ENCODE measurements around the gene GPR108. TPM values are rescaled to one million over a fixed set of nuclear protein-coding genes. Genes with fewer than 3 reads are reported as not detected.

Gene GPR108
- total RNA-seq (2022; extraction: Qiagen RNA extraction), result 31.6 to 45.2 TPM (median 41.4 TPM) in 5 replicates

DNA sequence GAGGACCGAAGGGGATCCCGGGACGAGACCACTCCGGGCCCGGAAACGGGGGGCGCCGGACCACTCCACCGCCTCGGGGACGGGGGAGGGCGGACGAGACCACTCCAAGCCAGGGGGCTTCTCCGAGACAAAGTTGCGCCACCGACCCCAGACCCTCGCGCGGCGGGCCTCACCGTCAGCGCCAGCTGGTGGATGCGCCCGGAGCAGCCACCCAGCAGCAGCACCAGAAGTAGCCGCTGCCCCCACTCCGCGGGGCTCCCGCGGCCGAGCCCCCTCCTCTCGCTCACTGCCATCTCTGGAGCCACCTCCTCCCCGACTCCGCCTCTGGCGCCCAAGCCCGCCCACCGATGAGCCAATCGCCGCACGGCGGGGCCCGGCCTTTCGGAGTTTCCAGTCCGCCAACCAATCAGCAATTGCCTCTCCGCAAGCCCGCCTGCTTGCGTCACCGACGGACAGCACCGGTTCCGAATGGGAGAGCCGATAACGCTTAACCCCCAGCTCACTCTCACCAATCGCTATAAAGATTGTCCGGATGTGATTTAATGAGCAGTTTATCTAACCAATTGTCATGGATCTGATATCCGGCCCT lies at the start of gene GPR108:
GPR108 (minus strand) TSS at position 297 of the 589 bp plus-strand sequence; CDS start at position 293, 4 bp downstream.

DNA sequence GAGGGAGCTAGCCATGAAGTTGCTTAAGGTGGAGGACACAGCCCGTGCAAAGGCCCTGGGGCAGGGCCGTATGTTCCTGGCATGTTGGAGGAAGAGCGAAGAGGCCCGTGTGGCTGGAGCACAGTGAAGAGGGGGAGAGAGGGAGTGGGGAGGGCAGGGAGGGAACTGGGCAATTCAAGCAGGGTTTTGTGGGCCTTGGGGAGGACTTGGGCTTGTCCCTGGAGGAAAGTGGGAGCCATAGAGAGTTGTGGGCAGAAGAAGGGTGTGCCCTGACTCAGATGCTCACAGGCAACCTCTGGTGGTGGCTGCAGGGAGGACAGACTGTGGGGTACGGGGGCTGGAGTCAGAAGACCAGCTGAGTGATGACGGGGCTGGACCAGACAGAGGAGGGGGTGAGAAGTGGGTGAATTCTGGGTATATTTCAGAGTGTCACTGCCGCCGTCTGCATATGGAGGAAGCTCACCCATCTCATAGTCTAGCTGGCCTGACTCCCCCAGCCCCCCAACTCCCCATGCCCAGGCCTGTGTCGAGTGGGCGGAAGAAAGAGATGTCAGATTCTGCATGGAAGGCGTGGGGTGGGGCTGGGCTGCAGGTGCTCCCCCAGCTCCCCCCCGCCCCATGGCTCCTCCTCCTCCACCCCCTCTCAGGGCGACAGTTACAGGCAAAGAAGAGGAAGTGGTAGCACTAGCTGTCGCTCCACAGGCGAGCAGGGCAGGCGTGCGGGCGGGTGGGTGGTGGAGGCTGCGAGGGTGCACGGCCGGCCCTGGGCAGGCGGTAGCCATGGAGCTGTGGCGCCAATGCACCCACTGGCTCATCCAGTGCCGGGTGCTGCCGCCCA lies 34.9 kb upstream of the GPR108 start, which contains the start of gene VAV1:
VAV1 (plus strand) TSS at position 681 of the 838 bp plus-strand sequence; CDS start at position 781, 100 bp downstream.

DNA sequence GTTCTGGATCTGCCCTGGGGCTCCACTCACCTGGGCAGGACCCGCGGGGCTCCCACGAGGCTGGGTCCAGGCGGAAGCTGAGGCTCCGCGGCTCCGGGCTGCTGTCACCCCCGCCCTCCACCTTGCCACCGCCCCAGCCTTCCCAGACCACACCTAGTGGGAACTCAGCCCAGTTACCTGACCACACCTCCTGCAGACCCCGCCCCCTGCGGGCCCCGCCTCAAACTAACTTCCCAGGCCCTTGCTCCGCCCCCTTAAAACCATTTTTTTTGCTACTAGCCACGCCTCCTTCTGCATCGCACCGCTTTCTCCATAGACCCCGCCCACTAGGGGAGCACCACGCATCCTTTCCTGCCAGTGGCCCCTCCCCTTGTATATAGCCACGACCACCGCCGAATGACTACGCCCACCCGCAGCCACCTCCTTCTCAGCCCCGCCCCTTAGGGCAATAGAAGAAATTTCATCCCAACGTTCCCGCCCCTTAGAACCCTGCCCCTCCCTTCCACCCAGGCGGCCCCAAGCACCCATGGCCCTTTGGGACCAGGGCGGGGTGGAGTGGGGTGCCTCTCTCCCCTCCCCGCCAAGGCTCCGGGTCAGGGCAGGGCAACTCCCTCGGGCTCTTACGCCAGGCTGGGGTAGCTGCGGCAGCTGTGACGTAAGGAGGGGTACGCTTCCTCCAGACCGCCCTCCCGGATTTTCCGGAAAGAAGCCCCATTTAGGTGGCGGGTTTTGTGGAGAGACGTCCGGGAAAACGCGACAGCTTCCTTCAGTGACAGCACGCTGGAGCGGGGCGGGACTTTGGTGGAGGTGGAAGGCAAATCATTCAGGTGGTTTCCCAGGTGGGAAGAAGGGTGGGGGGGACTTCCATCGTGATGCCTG lies 30.2 kb upstream of the GPR108 start, which contains the start of gene SH2D3A:
SH2D3A (minus strand) TSS at position 79 of the 879 bp plus-strand sequence. CDS start 3,687 bp downstream, outside the sequence.

DNA sequence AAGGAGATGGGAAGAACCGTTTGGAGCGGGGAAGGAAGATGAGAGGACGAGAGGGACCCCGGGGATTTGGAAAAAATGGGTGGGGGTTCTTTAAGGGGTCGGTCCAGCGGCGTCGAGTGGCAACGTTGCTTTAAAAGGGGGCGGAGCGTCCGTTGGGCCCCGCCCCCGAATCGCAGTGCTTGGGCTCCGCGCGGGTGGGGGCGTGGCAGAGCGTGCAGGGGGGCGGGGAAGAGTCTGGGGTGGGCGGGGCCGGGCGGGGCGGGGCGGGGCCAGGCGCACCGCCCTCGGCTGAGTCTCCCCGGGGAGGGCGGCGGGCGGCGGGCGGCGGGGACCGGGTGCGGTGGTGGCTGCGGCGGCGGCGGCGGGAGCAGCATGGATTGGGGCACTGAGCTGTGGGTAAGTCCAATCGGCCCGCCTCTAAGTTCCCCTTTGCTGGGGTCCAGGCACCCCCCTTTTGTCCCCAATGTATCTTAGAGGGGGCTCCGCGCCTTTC lies 2.1 kb upstream of the GPR108 start, which contains the start of gene TRIP10:
TRIP10 (plus strand) TSS at position 291 of the 493 bp plus-strand sequence; CDS start at position 373, 82 bp downstream.

DNA sequence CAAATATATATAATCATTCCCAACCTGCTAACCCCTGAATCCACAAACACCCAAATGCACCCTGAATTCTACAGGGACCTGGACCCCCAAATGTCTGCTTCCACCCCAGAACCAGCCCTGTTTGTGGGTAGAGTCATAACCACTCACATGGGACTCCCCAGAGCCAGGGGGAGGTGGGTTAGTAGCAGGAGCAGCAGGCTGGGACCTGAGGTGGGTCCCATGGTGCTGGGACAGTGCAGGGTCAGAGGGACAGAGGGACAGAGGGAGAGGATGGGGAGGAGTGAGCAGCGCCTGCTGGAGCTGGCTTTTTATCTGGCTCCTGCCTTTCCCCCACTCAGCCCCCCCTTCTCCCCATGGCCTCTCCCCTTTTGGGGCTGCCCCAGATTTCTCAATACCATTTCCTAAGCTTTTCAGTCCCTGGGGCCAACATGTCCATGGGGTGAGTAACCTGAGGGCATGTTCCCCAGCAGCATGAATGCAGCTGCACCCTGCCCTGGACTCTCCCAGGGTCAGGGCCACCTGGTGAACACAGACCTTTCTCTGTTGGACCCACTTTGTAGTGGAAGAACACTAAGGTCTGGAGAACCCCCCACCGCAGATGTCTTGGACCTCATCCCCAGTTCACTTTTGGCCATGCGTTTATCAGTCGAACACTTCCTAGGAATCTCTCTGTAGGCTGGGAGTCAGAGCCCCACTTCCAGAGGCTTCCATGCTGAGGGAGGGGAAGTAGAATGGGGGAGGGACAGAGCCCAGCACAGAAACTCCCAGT lies 16.8 kb downstream of the GPR108 start, which contains the start of gene C3:
C3 (minus strand) TSS at position 282 of the 769 bp plus-strand sequence; CDS start at position 221, 61 bp downstream.

Other genes starting within 250 kb of the GPR108 start
- gene TUBB4A, start 235.3 kb downstream of the GPR108 start, total RNA-seq (2022; extraction: Qiagen RNA extraction), result 4.6 to 6.8 TPM (median 6.4 TPM) in 5 replicates
- 4.5 to 7.0 TPM (median 6.3 TPM) in 5 replicates for gene TNFSF9, start 206.6 kb downstream of the GPR108 start, total RNA-seq (2022; extraction: Qiagen RNA extraction)
- gene CD70, start 146.4 kb downstream of the GPR108 start, total RNA-seq (2022; extraction: Qiagen RNA extraction), result 13.2 to 28.7 TPM (median 26.0 TPM) in 5 replicates
- 0.02 to 0.11 TPM (median 0.08 TPM) in 5 replicates for gene TNFSF14, start 67.4 kb downstream of the GPR108 start, total RNA-seq (2022; extraction: Qiagen RNA extraction)
- gene C3, start 16.9 kb downstream of the GPR108 start, total RNA-seq (2022; extraction: Qiagen RNA extraction), result 39.1 to 46.1 TPM (median 43.1 TPM) in 5 replicates
- gene TRIP10, start 2.1 kb upstream of the GPR108 start, total RNA-seq (2022; extraction: Qiagen RNA extraction), result 59.6 to 74.6 TPM (median 68.6 TPM) in 5 replicates
- 12.2 to 17.1 TPM (median 15.4 TPM) in 5 replicates for gene SH2D3A, start 29.9 kb upstream of the GPR108 start, total RNA-seq (2022; extraction: Qiagen RNA extraction)
- gene VAV1, start 35.1 kb upstream of the GPR108 start, total RNA-seq (2022; extraction: Qiagen RNA extraction), result 6.3 to 8.9 TPM (median 6.8 TPM) in 5 replicates
- 4.6 to 6.6 TPM (median 5.1 TPM) in 5 replicates for gene ADGRE1, start 150.0 kb upstream of the GPR108 start, total RNA-seq (2022; extraction: Qiagen RNA extraction)

Data from A549 treated with CORT108297 at 1 μM for 4 hours (cell line).